Measurements from ENCODE around the gene ARHGAP42. TPM values are rescaled to one million over a fixed set of nuclear protein-coding genes. Genes with fewer than 3 reads are reported as not detected.
"Not testable (repeated sequence)": the region's sequence is repeated elsewhere in the genome, so short reads cannot be mapped to it uniquely, and the experiment has no call there.

Gene ARHGAP42
- total RNA-seq, 1 donor from 2014 or later, result 45.4 TPM

- DNase-seq, result no peak
Measured at GRCh38 chr11:100966366-100966765, 279.3 kb downstream of the ARHGAP42 start.

- DNase-seq, result no peak
Measured at GRCh38 chr11:100969008-100969407, 281.9 kb downstream of the ARHGAP42 start.

GRCh38 chr11:100970283-100971164, 283.4 kb downstream of the ARHGAP42 start:
- no peak for DNase-seq

GRCh38 chr11:100972046-100972445, 285.0 kb downstream of the ARHGAP42 start:
- no peak for DNase-seq

- DNase-seq, result no peak
Measured at GRCh38 chr11:100978442-100978841, 291.4 kb downstream of the ARHGAP42 start.

GRCh38 chr11:100978939-100979338, 291.9 kb downstream of the ARHGAP42 start:
- no peak for DNase-seq

GRCh38 chr11:100980156-100980555, 293.1 kb downstream of the ARHGAP42 start:
- DNase-seq, result peak; percentile 25

GRCh38 chr11:100981196-100981824, 294.2 kb downstream of the ARHGAP42 start:
- DNase-seq, result no peak

- DNase-seq, result no peak
Measured at GRCh38 chr11:100984668-100985067, 297.6 kb downstream of the ARHGAP42 start.

- no peak for DNase-seq
Measured at GRCh38 chr11:100990931-100991330, 303.8 kb downstream of the ARHGAP42 start.

- DNase-seq, result no peak
Measured at GRCh38 chr11:100991541-100991940, 304.5 kb downstream of the ARHGAP42 start.

- no peak for DNase-seq
Measured at GRCh38 chr11:100994966-100995365, 307.9 kb downstream of the ARHGAP42 start.

- DNase-seq, result no peak
Measured at GRCh38 chr11:100999756-101000155, 312.7 kb downstream of the ARHGAP42 start.

GRCh38 chr11:101003468-101003867, 316.4 kb downstream of the ARHGAP42 start:
- DNase-seq, result no peak

- no peak for DNase-seq
Measured at GRCh38 chr11:101008961-101009689, 322.0 kb downstream of the ARHGAP42 start.

- DNase-seq, result no peak
Measured at GRCh38 chr11:101009690-101010055, 322.6 kb downstream of the ARHGAP42 start.

GRCh38 chr11:101010899-101011298, 323.8 kb downstream of the ARHGAP42 start:
- DNase-seq, result no peak

- DNase-seq, result no peak
Measured at GRCh38 chr11:101011881-101012280, 324.8 kb downstream of the ARHGAP42 start.

- not testable (repeated sequence) for DNase-seq
Measured at GRCh38 chr11:101013702-101014101, 326.6 kb downstream of the ARHGAP42 start.

- DNase-seq, result no peak
Measured at GRCh38 chr11:101014600-101015285, 327.7 kb downstream of the ARHGAP42 start.

GRCh38 chr11:101019870-101020269, 332.8 kb downstream of the ARHGAP42 start:
- no peak for DNase-seq

GRCh38 chr11:101022256-101022655, 335.2 kb downstream of the ARHGAP42 start:
- DNase-seq, result no peak

All from tongue (tissue), 2 donors.